NB4 (cell line): ENCODE measurements around the gene BOC.

ENCODE experiments used
- CTCF ChIP-seq: IDR thresholded peaks from one replicate; pipeline ENCODE4 v1.5.1; 2012; ENCODE audit warnings: low read depth, low read length
- MAX ChIP-seq: IDR thresholded peaks from 2 replicates; pipeline ENCODE4 v1.6.1; 2011; ENCODE audit warnings: low read depth, low read length
- MYC ChIP-seq: IDR thresholded peaks from 2 replicates; pipeline ENCODE4 v1.6.1; 2011; ENCODE audit warnings: low read depth, low read length
- POLR2A ChIP-seq: IDR thresholded peaks from 2 replicates; pipeline ENCODE4 v1.6.1; 2011; ENCODE audit warnings: mild to moderate bottlenecking; ENCODE audit not compliant: insufficient read length; ENCODE audit errors: extremely low read depth

DNA sequence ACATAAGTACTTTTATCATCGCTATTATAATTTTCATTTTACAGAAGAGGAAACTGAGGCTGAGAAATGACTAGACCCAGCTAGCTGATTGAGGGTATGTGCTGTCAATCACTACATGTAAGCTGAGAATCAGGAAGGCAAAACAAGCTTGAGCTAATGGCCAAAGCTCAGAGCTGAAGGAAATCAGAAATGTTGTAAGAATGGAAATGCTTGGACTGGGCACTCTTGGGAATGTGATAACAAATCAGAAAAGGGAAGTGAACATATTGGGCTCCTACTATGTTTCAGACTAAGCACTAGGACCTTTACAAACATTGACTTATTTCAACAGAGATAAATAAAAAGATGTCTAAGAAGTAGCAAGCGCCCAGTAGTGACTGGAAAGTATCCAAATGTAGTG is 33.8 kb upstream of the BOC start:
- TF ChIP-seq CTCF = no peak
- no peak for TF ChIP-seq MAX
- TF ChIP-seq POLR2A = no peak
- TF ChIP-seq MYC = no peak
